OCI-LY3 (cell line): ENCODE data around the gene IL1RAP.

ENCODE experiments used
- H2AFZ ChIP-seq: fragments of 200-600, 300-600 bp; shearing (Covaris generic); 2 replicates; pipeline ENCODE4 v1.6.0; 2014; ENCODE audit warnings: antibody characterized with exemption, low read depth, low read length
- H3K27ac ChIP-seq: fragments of 200-600, 300-600 bp; sonication (generic); 2 replicates; pipeline ENCODE4 v1.5.1; 2014; ENCODE audit warnings: mild to moderate bottlenecking, low read length, moderate library complexity, mixed read lengths
- H3K27me3 ChIP-seq: fragments of 200-600, 300-600 bp; sonication (generic); 2 replicates; pipeline ENCODE4 v1.6.1; 2014; ENCODE audit warnings: low read depth, low read length, mixed read lengths
- H3K36me3 ChIP-seq: fragments of 200-600, 300-600 bp; sonication (generic); replicated peaks from 2 replicates; pipeline ENCODE3; 2014; ENCODE audit warnings: low read depth, low read length, mixed read lengths
- H3K4me1 ChIP-seq: fragments of 300-600, 200-600 bp; sonication (generic); 2 replicates; pipeline ENCODE4 v1.6.1; 2014; ENCODE audit warnings: low read length, mixed read lengths
- H3K4me2 ChIP-seq: fragments of 200-600, 300-600 bp; sonication (generic); 2 replicates; pipeline ENCODE4 v1.6.1; 2014; ENCODE audit warnings: low read length, mixed read lengths
- H3K4me3 ChIP-seq: fragments of 300-600, 200-600 bp; sonication (generic); 2 replicates; pipeline ENCODE4 v1.5.1; 2014; ENCODE audit warnings: antibody characterized with exemption, mild to moderate bottlenecking, low read length, moderate library complexity
- H3K79me2 ChIP-seq: fragments of 300-600, 200-600 bp; shearing (Covaris generic); 2 replicates; pipeline ENCODE4 v1.6.1; 2014; ENCODE audit warnings: mild to moderate bottlenecking, low read length, mixed read lengths
- H3K9ac ChIP-seq: fragments of 300-600, 200-600 bp; shearing (Covaris generic); 2 replicates; pipeline ENCODE4 v1.6.0; 2014; ENCODE audit warnings: mild to moderate bottlenecking, low read length, moderate library complexity
- H3K9me3 ChIP-seq: fragments of 200-600, 300-600 bp; shearing (Covaris generic); 2 replicates; pipeline ENCODE4 v1.6.1; 2014; ENCODE audit warnings: low read length, mixed read lengths; ENCODE audit not compliant: insufficient read depth
- H4K20me1 ChIP-seq: fragments of 200-600, 300-600 bp; sonication (generic); 2 replicates; pipeline ENCODE4 v1.6.1; 2016; ENCODE audit warnings: low read length, mixed read lengths; ENCODE audit not compliant: insufficient read depth
- EZH2phosphoT487 ChIP-seq: fragments of 200-600 bp; shearing (Covaris generic); IDR thresholded peaks from 2 replicates; pipeline ENCODE4 v1.6.1; 2018; ENCODE audit warnings: antibody characterized with exemption, mixed run types, low read depth
- TF ChIP-seq, protein P1 (sequence below): fragments of 200-600, 300-600 bp; sonication (generic); IDR thresholded peaks from 2 replicates; pipeline ENCODE4 v1.5.1; 2014; ENCODE audit warnings: antibody characterized with exemption, low read length, low read depth

Gene IL1RAP

DNA sequence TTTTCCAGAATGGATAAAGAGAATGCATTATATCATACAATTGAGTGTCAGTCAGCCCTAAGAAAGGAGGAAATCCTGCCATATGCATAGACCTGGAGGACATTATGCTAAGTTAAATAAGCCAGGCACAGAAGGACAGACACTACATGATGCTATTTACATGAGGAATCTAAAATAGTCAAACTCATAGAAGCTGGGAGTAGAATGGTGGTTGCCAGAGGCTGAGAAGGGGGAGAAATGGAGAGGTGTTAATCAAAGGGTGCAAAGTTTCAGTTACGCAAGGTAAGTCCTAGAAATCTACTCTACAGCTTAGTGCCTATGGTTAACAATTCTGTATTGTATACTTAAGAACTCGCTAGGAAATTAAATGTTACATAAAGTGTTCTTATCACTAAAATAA, 66.5 kb downstream of the IL1RAP start:
- TF ChIP-seq EZH2phosphoT487 = no peak
- TF ChIP-seq, protein P1, sequence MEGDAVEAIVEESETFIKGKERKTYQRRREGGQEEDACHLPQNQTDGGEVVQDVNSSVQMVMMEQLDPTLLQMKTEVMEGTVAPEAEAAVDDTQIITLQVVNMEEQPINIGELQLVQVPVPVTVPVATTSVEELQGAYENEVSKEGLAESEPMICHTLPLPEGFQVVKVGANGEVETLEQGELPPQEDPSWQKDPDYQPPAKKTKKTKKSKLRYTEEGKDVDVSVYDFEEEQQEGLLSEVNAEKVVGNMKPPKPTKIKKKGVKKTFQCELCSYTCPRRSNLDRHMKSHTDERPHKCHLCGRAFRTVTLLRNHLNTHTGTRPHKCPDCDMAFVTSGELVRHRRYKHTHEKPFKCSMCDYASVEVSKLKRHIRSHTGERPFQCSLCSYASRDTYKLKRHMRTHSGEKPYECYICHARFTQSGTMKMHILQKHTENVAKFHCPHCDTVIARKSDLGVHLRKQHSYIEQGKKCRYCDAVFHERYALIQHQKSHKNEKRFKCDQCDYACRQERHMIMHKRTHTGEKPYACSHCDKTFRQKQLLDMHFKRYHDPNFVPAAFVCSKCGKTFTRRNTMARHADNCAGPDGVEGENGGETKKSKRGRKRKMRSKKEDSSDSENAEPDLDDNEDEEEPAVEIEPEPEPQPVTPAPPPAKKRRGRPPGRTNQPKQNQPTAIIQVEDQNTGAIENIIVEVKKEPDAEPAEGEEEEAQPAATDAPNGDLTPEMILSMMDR = no peak
- no peak overlapping the region for H3K4me2 ChIP-seq

DNA sequence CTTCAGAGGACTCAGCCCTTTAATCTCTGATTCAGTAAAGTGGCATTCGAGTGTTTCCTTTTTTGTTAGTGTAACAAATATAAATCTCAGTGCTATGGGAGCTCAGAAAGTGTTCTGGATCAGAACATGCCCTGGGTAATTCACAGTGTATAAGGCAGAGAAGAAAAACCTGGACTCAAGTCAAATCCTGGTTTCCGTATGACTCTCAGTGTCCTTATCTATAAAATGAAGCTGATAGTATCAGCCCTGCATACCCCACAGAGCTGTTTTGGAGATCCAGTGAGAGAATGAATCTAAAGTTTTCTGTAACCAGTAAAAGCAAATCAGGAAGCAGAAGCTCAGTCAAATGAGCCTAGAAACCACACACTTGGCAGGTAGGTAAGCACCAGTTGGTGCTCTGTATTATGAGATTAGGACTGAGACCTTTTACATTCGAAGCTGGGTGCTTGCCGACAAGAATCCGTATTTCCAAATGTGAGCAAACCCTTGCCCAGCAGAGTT, 67.2 kb downstream of the IL1RAP start:
- Histone ChIP-seq H4K20me1 (no peaks in the 10 kb centered on the region), H3K9ac (no peak overlapping the region), H2AFZ (no peak overlapping the region), H3K27ac (no peak overlapping the region), H3K79me2 (no peaks in the 10 kb centered on the region), H3K9me3 (no peaks in the 10 kb centered on the region), H3K27me3 (no peaks in the 10 kb centered on the region), H3K4me2 (no peak overlapping the region), H3K4me3 (no peak overlapping the region), H3K4me1 (peaks cover 6% of the 10 kb centered on the region), H3K36me3 (no peaks in the 10 kb centered on the region)
- TF ChIP-seq, protein P1 = no peak
- no peak for TF ChIP-seq EZH2phosphoT487

More for the DNA sequence above, 66.5 kb downstream of the IL1RAP start:
- Histone ChIP-seq H3K36me3 (no peaks in the 10 kb centered on the region), H4K20me1 (no peaks in the 10 kb centered on the region), H3K9me3 (no peaks in the 10 kb centered on the region), H3K9ac (no peak overlapping the region), H3K79me2 (no peaks in the 10 kb centered on the region), H3K4me3 (no peak overlapping the region), H3K27me3 (no peaks in the 10 kb centered on the region), H3K27ac (no peak overlapping the region), H2AFZ (no peak overlapping the region), H3K4me1 (peaks cover 5% of the 10 kb centered on the region; the same call in 1 of the 2 replicates)

DNA sequence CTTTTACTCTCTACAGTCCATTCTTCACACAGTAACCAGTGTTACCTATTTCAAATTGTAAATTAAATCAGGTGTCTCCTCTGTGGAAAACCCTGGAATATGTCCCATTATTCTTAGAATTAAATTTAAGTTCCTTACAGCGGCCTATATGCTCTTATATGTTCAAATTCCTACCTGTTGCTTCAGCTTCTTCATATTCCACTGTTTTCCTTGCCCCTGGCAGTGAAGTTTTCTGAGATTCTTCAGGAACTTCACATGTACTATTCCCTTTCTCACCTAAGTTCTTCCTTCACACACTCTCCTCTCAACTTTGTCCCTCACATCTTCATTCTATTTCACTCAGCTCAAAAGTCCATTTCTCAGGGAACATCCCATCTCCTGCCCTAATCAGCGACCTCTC, 68.8 kb downstream of the IL1RAP start:
- no peak overlapping the region for H3K9ac ChIP-seq
- no peaks in the 10 kb centered on the region for H3K36me3 ChIP-seq
- no peak overlapping the region for H3K4me3 ChIP-seq
- no peak overlapping the region for H3K27ac ChIP-seq
- peaks cover 22% of the 10 kb centered on the region for H3K4me1 ChIP-seq
- no peak overlapping the region for H3K4me2 ChIP-seq
- no peaks in the 10 kb centered on the region for H4K20me1 ChIP-seq
- no peaks in the 10 kb centered on the region for H3K9me3 ChIP-seq
- TF ChIP-seq EZH2phosphoT487 = no peak
- TF ChIP-seq, protein P1 = no peak
- no peaks in the 10 kb centered on the region for H3K27me3 ChIP-seq
- H3K79me2 ChIP-seq = no peaks in the 10 kb centered on the region
- no peak overlapping the region for H2AFZ ChIP-seq

DNA sequence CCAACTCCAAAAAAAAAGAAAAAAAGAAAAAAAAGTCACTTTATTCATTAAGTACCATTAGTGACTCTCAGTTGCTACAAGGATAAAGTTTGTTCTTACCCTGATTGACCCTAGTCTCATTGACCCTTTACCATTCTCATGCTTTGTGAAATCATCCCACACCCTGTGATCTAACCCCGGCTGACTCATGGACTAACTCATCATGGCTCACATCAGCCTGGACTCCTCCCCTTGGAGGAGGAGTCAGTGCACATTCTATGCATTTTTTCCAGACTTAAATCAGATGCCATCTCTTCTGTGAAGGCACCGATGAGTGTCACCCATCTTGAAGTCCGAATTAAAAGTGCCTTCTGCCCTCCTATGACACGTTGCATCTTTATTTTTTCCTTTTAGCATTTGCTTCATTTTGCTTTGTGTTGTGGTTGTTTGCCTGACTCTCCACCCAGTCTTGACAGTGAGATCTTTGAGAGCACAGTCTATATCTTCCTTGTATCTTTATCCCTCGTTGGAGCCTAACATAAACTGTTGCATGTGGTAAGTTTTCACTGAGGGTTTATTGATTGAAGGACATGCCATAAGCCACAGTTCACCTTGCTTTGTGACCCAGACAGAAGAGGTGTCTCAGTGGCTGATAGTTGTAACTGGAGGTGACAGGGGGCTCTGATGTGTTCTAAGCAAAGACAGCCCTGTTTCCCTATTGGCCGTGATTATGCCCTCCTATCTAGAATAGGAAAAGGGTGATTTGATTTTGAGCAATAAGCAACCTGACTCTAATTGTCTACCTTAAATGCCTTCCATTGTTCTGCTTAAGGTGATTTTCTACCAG, 72.1 kb downstream of the IL1RAP start:
- Histone ChIP-seq H3K4me1 (peaks cover 20% of the 10 kb centered on the region), H3K27ac (no peak overlapping the region), H2AFZ (peak overlapping the region; percentile 51; the same call in 1 of the 2 replicates), H3K4me2 (peak overlapping the region; percentile 75), H3K27me3 (no peaks in the 10 kb centered on the region), H3K9ac (no peak overlapping the region), H3K4me3 (peak overlapping the region; percentile 54), H4K20me1 (no peaks in the 10 kb centered on the region), H3K9me3 (no peaks in the 10 kb centered on the region), H3K79me2 (no peaks in the 10 kb centered on the region), H3K36me3 (no peaks in the 10 kb centered on the region)
- TF ChIP-seq EZH2phosphoT487 = no peak
- TF ChIP-seq, protein P1 = no peak
